ENCODE measurements around the gene GALNT7.

Gene GALNT7

GRCh38 chr4:173195109-173195508 is 26.5 kb downstream of the GALNT7 start:
- DNase-seq (ENCODE audit: extremely low read depth, low read depth) = no peak
- TF ChIP-seq CTCF (IDR thresholded peaks at IDR 0.05; ENCODE audit: low read depth, low read length) = no peak

GRCh38 chr4:173199553-173199952 is 30.9 kb downstream of the GALNT7 start:
- no peak for TF ChIP-seq CTCF (IDR thresholded peaks at IDR 0.05; ENCODE audit: low read depth, low read length)
- no peak for DNase-seq (ENCODE audit: extremely low read depth, low read depth)

- DNase-seq (ENCODE audit: extremely low read depth, low read depth) = no peak
- no peak for TF ChIP-seq CTCF (IDR thresholded peaks at IDR 0.05; ENCODE audit: low read depth, low read length)
These were observed 31.7 kb downstream of the GALNT7 start for GRCh38 chr4:173200103-173200884.

- DNase-seq (ENCODE audit: extremely low read depth, low read depth) = no peak
- TF ChIP-seq CTCF (IDR thresholded peaks at IDR 0.05; ENCODE audit: low read depth, low read length) = no peak
These were observed 33.8 kb downstream of the GALNT7 start for GRCh38 chr4:173202395-173202794.

GRCh38 chr4:173205656-173206055 is 37.0 kb downstream of the GALNT7 start:
- no peak for DNase-seq (ENCODE audit: extremely low read depth, low read depth)
- no peak for TF ChIP-seq CTCF (IDR thresholded peaks at IDR 0.05; ENCODE audit: low read depth, low read length)

- no peak for DNase-seq (ENCODE audit: extremely low read depth, low read depth)
- no peak for TF ChIP-seq CTCF (IDR thresholded peaks at IDR 0.05; ENCODE audit: low read depth, low read length)
These were observed 39.8 kb downstream of the GALNT7 start for GRCh38 chr4:173208420-173208819.

- DNase-seq (ENCODE audit: extremely low read depth, low read depth) = no peak
- no peak for TF ChIP-seq CTCF (IDR thresholded peaks at IDR 0.05; ENCODE audit: low read depth, low read length)
These were observed 42.6 kb downstream of the GALNT7 start for GRCh38 chr4:173211222-173211621.
